NCI-H748 treated with DMSO at 0.1 percent for 48 hours (cell line): ENCODE data around the gene PYGL.
"Not testable (repeated sequence)": the region's sequence is repeated elsewhere in the genome, so short reads cannot be mapped to it uniquely, and the experiment has no call there.

Source experiments
- DNase-seq: peaks from one replicate; lab custom pipeline; 2025; lab: John Stamatoyannopoulos, UW

The PYGL gene

GRCh38 chr14:50954811-50955372 lies 10.6 kb upstream of the PYGL start:
- DNase-seq = peak; percentile 34

- no peak for DNase-seq
These were observed 9.2 kb upstream of the PYGL start for GRCh38 chr14:50953502-50953901.

- DNase-seq = no peak
These were observed 6.7 kb upstream of the PYGL start for GRCh38 chr14:50951032-50951431.

- DNase-seq = no peak
These were observed 3.9 kb upstream of the PYGL start for GRCh38 chr14:50948205-50948604.

- DNase-seq = peak; percentile 10
These were observed 3.2 kb upstream of the PYGL start for GRCh38 chr14:50947446-50947845.

- DNase-seq = no peak
These were observed 2.1 kb upstream of the PYGL start for GRCh38 chr14:50946234-50946935.

GRCh38 chr14:50944647-50945413 lies 547 bp upstream of the PYGL start:
- DNase-seq = peak; percentile 54

GRCh38 chr14:50943261-50943942 lies 881 bp downstream of the PYGL start:
- no peak for DNase-seq

- not testable (repeated sequence) for DNase-seq
These were observed 2.6 kb downstream of the PYGL start for GRCh38 chr14:50941638-50942037.

GRCh38 chr14:50941151-50941550 lies 3.1 kb downstream of the PYGL start:
- no peak for DNase-seq

- no peak for DNase-seq
These were observed 6.5 kb downstream of the PYGL start for GRCh38 chr14:50937800-50938199.

GRCh38 chr14:50937325-50937724 lies 7.0 kb downstream of the PYGL start:
- DNase-seq = no peak

- no peak for DNase-seq
These were observed 7.4 kb downstream of the PYGL start for GRCh38 chr14:50936882-50937281.

GRCh38 chr14:50936016-50936340 lies 8.3 kb downstream of the PYGL start:
- DNase-seq = no peak

- DNase-seq = no peak
These were observed 8.9 kb downstream of the PYGL start for GRCh38 chr14:50935126-50936015.

GRCh38 chr14:50932592-50933495 lies 11.4 kb downstream of the PYGL start:
- DNase-seq = no peak

- DNase-seq = no peak
These were observed 12.1 kb downstream of the PYGL start for GRCh38 chr14:50932156-50932555.

- DNase-seq = no peak
These were observed 12.7 kb downstream of the PYGL start for GRCh38 chr14:50931559-50931958.

GRCh38 chr14:50929506-50929905 lies 14.8 kb downstream of the PYGL start:
- no peak for DNase-seq

GRCh38 chr14:50928002-50928635 lies 16.2 kb downstream of the PYGL start:
- DNase-seq = no peak
